DMS114 treated with DMSO at 0.1 percent for 48 hours (cell line): Measurements from ENCODE around the gene EDEM2.
"Not testable (repeated sequence)": the region's sequence is repeated elsewhere in the genome, so short reads cannot be mapped to it uniquely, and the experiment has no call there.

Experiments
- DNase-seq: peaks from one replicate; lab custom pipeline; 2025; ENCODE audit not compliant: unreplicated experiment; lab: John Stamatoyannopoulos, UW

The EDEM2 gene

GRCh38 chr20:35091816-35092523 is 55.2 kb downstream of the EDEM2 start:
- no peak for DNase-seq

- DNase-seq = no peak
Measured at GRCh38 chr20:35088231-35089145, 58.6 kb downstream of the EDEM2 start.

GRCh38 chr20:35087791-35088190 is 59.3 kb downstream of the EDEM2 start:
- DNase-seq = no peak

- DNase-seq = no peak
Measured at GRCh38 chr20:35087355-35087754, 59.8 kb downstream of the EDEM2 start.

- no peak for DNase-seq
Measured at GRCh38 chr20:35085477-35086225, 61.5 kb downstream of the EDEM2 start.

- no peak for DNase-seq
Measured at GRCh38 chr20:35084998-35085397, 62.1 kb downstream of the EDEM2 start.

- not testable (repeated sequence) for DNase-seq
Measured at GRCh38 chr20:35080348-35080642, 66.8 kb downstream of the EDEM2 start.

GRCh38 chr20:35079472-35080347 is 67.4 kb downstream of the EDEM2 start:
- DNase-seq = no peak

GRCh38 chr20:35077872-35078271 is 69.3 kb downstream of the EDEM2 start:
- DNase-seq = no peak

- no peak for DNase-seq
Measured at GRCh38 chr20:35077341-35077740, 69.8 kb downstream of the EDEM2 start.

- not testable (repeated sequence) for DNase-seq
Measured at GRCh38 chr20:35071436-35072153, 75.5 kb downstream of the EDEM2 start.

- no peak for DNase-seq
Measured at GRCh38 chr20:35066194-35066593, 80.9 kb downstream of the EDEM2 start.
